ENCODE measurements around the gene RASAL1. TPM values are rescaled to one million over a fixed set of nuclear protein-coding genes. Genes with fewer than 3 reads are reported as not detected.

Gene RASAL1
- total and polyA plus RNA-seq, 8 donors = 0.79 to 12.1 (median 2.6) TPM

DNA sequence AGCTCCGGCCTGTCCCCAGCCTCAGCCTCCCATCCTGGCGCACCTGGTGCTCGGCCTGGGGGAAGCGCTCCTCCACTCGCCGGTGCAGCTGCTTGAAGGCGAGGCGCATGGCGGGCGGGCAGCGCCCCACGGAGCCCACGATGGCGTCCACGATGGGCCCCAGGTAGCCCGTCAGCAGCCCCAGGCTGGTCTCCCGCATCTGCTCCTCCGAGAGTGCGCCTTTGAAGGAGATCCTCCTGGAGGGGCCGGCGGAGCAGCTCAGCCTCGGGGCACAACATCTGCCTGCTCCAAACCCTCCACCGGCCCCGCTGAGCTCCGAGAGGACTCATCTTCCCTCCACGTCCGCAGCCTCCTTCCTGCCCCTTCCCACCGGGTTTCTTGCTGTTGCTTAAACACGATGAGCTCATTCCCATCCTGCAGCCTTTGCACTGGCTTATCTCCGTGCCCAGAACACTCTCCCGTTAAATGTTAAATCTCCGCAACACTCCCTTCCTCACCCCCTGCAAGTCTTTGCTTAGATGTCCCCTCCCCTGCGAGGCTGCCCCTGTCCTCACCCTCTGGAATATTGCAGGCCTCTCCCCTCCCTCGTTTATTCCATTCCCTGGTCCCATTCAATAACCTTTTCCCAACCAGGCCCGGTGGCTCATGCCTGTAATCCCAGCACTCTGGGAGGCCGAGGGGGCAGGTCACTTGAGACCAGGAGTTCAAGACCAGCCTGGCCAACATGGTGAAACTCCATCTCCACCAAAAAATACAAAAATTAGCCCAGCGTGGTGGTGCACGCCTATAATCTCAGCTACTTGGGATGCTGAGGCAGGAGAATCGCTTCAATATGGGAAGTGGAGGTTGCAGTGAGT, 23.3 kb downstream of the RASAL1 start:
- Histone ChIP-seq H3K36me3 (no peaks in the 10 kb centered on the region), H3K4me3 (no peak overlapping the region), H3K4me1 (no peaks in the 10 kb centered on the region), H3K27me3 (no peaks in the 10 kb centered on the region), H3K27ac (no peak overlapping the region), H3K9me3 (no peaks in the 10 kb centered on the region)
- intact Hi-C loops (cut with DNase I) = no loop called here
- no peak for FAIRE-seq
- 70 to 78% methylated on average over 35 to 39 of the region's 39 CpGs for WGBS, 2 donors
- ATAC-seq = no peak
- TF ChIP-seq, protein P1, sequence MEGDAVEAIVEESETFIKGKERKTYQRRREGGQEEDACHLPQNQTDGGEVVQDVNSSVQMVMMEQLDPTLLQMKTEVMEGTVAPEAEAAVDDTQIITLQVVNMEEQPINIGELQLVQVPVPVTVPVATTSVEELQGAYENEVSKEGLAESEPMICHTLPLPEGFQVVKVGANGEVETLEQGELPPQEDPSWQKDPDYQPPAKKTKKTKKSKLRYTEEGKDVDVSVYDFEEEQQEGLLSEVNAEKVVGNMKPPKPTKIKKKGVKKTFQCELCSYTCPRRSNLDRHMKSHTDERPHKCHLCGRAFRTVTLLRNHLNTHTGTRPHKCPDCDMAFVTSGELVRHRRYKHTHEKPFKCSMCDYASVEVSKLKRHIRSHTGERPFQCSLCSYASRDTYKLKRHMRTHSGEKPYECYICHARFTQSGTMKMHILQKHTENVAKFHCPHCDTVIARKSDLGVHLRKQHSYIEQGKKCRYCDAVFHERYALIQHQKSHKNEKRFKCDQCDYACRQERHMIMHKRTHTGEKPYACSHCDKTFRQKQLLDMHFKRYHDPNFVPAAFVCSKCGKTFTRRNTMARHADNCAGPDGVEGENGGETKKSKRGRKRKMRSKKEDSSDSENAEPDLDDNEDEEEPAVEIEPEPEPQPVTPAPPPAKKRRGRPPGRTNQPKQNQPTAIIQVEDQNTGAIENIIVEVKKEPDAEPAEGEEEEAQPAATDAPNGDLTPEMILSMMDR (IDR thresholded peaks at IDR 0.05) = no peak
- no peak for DNase-seq

DNA sequence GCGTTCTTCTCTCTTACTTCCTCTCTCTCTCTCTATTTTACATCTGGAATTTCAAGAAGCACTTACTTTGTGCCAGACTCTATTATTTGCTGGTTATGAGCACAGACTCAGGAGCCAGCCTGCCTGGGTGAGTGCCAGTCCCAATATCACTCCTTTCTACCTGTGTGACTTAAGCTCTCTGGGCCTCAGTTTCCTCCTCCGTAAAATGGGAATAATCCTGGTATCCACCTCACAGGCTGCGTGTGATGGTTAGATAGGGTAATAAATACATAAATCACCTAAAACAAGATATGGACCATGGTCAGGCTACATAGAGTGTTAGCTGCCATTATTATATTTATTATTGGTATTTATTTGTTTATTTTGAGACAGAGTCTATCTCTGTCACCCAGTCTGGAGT, 24.3 kb downstream of the RASAL1 start:
- no peaks in the 10 kb centered on the region for H3K27me3 ChIP-seq
- no peak for FAIRE-seq
- no peak overlapping the region for H3K27ac ChIP-seq
- no peaks in the 10 kb centered on the region for H3K36me3 ChIP-seq
- no peak overlapping the region for H3K4me3 ChIP-seq
- intact Hi-C loops (cut with DNase I) = no loop called here
- no peaks in the 10 kb centered on the region for H3K4me1 ChIP-seq
- WGBS, 2 donors = 80 to 85% methylated on average over 3 of the region's 3 CpGs
- no peaks in the 10 kb centered on the region for H3K9me3 ChIP-seq
- TF ChIP-seq, protein P1 (IDR thresholded peaks at IDR 0.05) = no peak
- no peak for ATAC-seq
- DNase-seq = no peak

DNA sequence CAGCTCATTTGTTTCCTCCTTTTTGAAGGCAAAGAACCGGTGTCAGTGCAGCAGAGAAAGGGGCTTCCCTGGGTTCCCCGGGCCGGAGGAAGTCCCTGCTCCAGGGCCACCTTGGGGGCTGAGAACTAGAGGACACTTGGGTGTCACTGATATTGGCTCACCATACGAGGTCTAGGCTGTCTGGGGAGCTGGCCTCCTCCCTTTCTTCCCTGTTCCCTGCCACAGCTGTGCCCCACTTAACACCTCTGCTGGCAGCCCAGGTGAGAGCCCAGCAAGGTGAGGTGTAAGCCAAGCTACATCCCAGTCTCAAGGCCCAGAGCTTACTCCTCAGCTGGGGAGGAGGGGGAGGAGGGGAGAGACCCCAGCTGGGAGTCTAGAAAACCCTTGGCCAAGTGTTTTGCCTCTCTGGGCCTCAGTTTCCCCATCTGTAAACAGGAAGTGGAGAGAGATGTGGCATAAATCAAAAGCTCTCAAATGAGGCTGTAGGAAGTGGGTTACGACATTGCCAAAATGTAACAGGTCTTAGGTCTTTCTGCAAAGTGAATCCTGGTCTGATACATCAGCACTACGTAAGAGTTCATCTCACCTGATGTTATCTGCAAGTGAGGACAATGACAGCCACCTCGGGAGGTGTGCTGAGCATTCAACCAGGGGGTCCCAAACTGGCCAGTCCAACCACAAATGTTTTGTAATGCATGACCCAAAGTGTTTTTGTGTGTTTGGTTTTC, 25.5 kb downstream of the RASAL1 start:
- no peaks in the 10 kb centered on the region for H3K27me3 ChIP-seq
- H3K4me1 ChIP-seq = no peaks in the 10 kb centered on the region
- no peaks in the 10 kb centered on the region for H3K9me3 ChIP-seq
- H3K4me3 ChIP-seq = no peak overlapping the region
- no peak for FAIRE-seq
- no peaks in the 10 kb centered on the region for H3K36me3 ChIP-seq
- no peak for ATAC-seq
- no peak overlapping the region for H3K27ac ChIP-seq
- WGBS, 2 donors = 66 to 67% methylated on average over 7 of the region's 7 CpGs
- no peak for DNase-seq
- intact Hi-C loops (cut with DNase I) = loop anchor here in 1 of 3 donors (10.0 kb wide), 1 partner anchor 55 kb away; no protein-coding TSS in a partner anchor
- TF ChIP-seq, protein P1 (IDR thresholded peaks at IDR 0.05) = no peak

DNA sequence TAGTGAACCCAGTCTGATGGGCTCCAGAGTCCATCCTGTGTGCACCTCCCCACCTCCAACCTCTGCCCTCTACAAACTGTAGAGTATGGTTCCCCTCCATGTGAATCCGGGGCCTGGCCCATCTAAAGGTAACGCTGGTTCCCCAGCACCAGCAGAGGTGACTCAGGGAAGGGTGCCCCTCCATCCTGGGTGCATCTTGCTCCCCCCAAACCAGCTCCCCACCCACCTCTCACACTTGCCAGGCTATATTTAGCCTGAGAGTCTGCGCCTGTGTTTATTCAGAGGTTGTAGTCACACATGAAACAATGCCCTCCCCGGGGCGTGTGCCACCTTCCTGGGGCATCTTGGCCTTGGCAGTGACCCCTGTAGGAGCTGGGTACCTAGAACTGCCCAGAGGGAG, 26.2 kb downstream of the RASAL1 start:
- H3K4me3 ChIP-seq = no peak overlapping the region
- ATAC-seq (no peak), FAIRE-seq (no peak), DNase-seq (no peak)
- H3K4me1 ChIP-seq = no peaks in the 10 kb centered on the region
- no peaks in the 10 kb centered on the region for H3K36me3 ChIP-seq
- H3K27me3 ChIP-seq = no peaks in the 10 kb centered on the region
- H3K9me3 ChIP-seq = no peaks in the 10 kb centered on the region
- TF ChIP-seq, protein P1 (IDR thresholded peaks at IDR 0.05) = no peak
- intact Hi-C loops (cut with DNase I) = loop anchor here in 1 of 3 donors (10.0 kb wide), 1 partner anchor 55 kb away; no protein-coding TSS in a partner anchor
- H3K27ac ChIP-seq = no peak overlapping the region
- WGBS, 2 donors = 76 to 87% methylated on average over 5 of the region's 5 CpGs

Data from pancreas (tissue), 10 donors.